Erythroblast (primary cell): ENCODE results near the gene CH25H.
A peak's percentile ranks its signal among the peaks of the same experiment; 100 is the strongest.
"Not testable (repeated sequence)": the region's sequence is repeated elsewhere in the genome, so short reads cannot be mapped to it uniquely, and the experiment has no call there.

Experiments
- DNase-seq, 2 experiments: peaks; one replicate each; lab custom pipeline; 2025; lab: John Stamatoyannopoulos, UW
- GATA1 ChIP-seq: IDR thresholded peaks from 2 replicates; pipeline ENCODE4 v1.6.1; 2011; ENCODE audit warnings: low read depth, mild to moderate bottlenecking, control low read depth, low read length, moderate library complexity
- POLR2A ChIP-seq: IDR thresholded peaks from 2 replicates; pipeline ENCODE4 v1.6.1; 2011; ENCODE audit warnings: mild to moderate bottlenecking, low read length

The CH25H gene

GRCh38 chr10:89207181-89207800 lies at the start of gene CH25H:
Gene CH25H (minus strand): TSS chr10:89207317. CDS start chr10:89207292, 25 bp downstream.
- DNase-seq = peak in 1 of 2 experiments; percentile 22

GRCh38 chr10:89256340-89256739 lies 49.2 kb upstream of the CH25H start:
- DNase-seq = no peak
- TF ChIP-seq POLR2A (no peak), GATA1 (no peak)

More at GRCh38 chr10:89207181-89207800, at the start of gene CH25H:
- TF ChIP-seq GATA1 (no peak), POLR2A (no peak)

- DNase-seq = no peak
- no peak for TF ChIP-seq POLR2A
- TF ChIP-seq GATA1 = no peak
These were observed 48.7 kb upstream of the CH25H start for GRCh38 chr10:89255793-89256192.

GRCh38 chr10:89255091-89255579 lies 48.0 kb upstream of the CH25H start:
- peak in 1 of 2 experiments; percentile 12 for DNase-seq

GRCh38 chr10:89252225-89252585 lies 45.1 kb upstream of the CH25H start:
- no peak for TF ChIP-seq GATA1
- no peak for TF ChIP-seq POLR2A
- DNase-seq = no peak

GRCh38 chr10:89251409-89252224 lies 44.5 kb upstream of the CH25H start, which contains the start of gene LIPA:
Gene LIPA (minus strand): TSS chr10:89251775. CDS start chr10:89247648, 4,127 bp downstream.
- peak; percentile 88 to 95 for DNase-seq
- no peak for TF ChIP-seq GATA1
- peak; percentile 18 for TF ChIP-seq POLR2A

- TF ChIP-seq GATA1 (no peak), POLR2A (no peak)
- DNase-seq = peak in 1 of 2 experiments; percentile 27
These were observed 43.8 kb upstream of the CH25H start for GRCh38 chr10:89250865-89251408.

- no peak for DNase-seq
- TF ChIP-seq GATA1 (no peak), POLR2A (no peak)
These were observed 41.9 kb upstream of the CH25H start for GRCh38 chr10:89248990-89249389.

GRCh38 chr10:89247623-89248022 lies 40.5 kb upstream of the CH25H start:
- not testable (repeated sequence) for DNase-seq

- DNase-seq = no peak
- TF ChIP-seq GATA1 = no peak
- TF ChIP-seq POLR2A = no peak
These were observed 38.7 kb upstream of the CH25H start for GRCh38 chr10:89245802-89246201.

GRCh38 chr10:89242840-89243568 lies 35.9 kb upstream of the CH25H start:
- TF ChIP-seq POLR2A (no peak), GATA1 (no peak)
- no peak for DNase-seq

GRCh38 chr10:89242345-89242684 lies 35.2 kb upstream of the CH25H start:
- DNase-seq = no peak
- no peak for TF ChIP-seq POLR2A
- TF ChIP-seq GATA1 = no peak

GRCh38 chr10:89241486-89242344 lies 34.6 kb upstream of the CH25H start:
- DNase-seq = no peak
- TF ChIP-seq GATA1 (no peak), POLR2A (no peak)
